T47D (cell line): ENCODE measurements around the gene TIMM22.
"Not testable (repeated sequence)": the region's sequence is repeated elsewhere in the genome, so short reads cannot be mapped to it uniquely, and the experiment has no call there.

ENCODE experiments used
- DNase-seq, 2 experiments: peaks; one replicate each; pipeline versions ENCODE4 v3.0.0 to v3.0.0-alpha.2; 2011 to 2012; ENCODE audit warnings: low read depth in 1 of 2, low spot score in 1 of 2
- JUND ChIP-seq: IDR thresholded peaks from 2 replicates; pipeline ENCODE4 v1.6.1; 2012; ENCODE audit warnings: low read depth
- in situ Hi-C: cut with HindIII; loops from 2 replicates; pipeline ENCODE4 v1.10.0; 2016; ENCODE audit warnings: low sequenced_read_pairs, low pct_unique_long_range_greater_than_20kb

TIMM22 gene

GRCh38 chr17:962670-963069 is 34.3 kb upstream of the TIMM22 start:
- in situ Hi-C loops: no loop called here
- TF ChIP-seq JUND: no peak
- no peak for DNase-seq

GRCh38 chr17:964876-965275 is 32.1 kb upstream of the TIMM22 start:
- no peak for DNase-seq
- no peak for TF ChIP-seq JUND
- in situ Hi-C loops: no loop called here

- no peak for DNase-seq
- in situ Hi-C loops: no loop called here
- no peak for TF ChIP-seq JUND
Measured at GRCh38 chr17:965311-965989, 31.5 kb upstream of the TIMM22 start.

GRCh38 chr17:967122-967521 is 29.8 kb upstream of the TIMM22 start:
- no peak for DNase-seq
- in situ Hi-C loops: no loop called here
- no peak for TF ChIP-seq JUND

- TF ChIP-seq JUND: no peak
- DNase-seq: no peak
- in situ Hi-C loops: no loop called here
Measured at GRCh38 chr17:968812-969730, 27.9 kb upstream of the TIMM22 start.

- DNase-seq: no peak
- in situ Hi-C loops: no loop called here
- TF ChIP-seq JUND: no peak
Measured at GRCh38 chr17:969811-970355, 27.0 kb upstream of the TIMM22 start.

GRCh38 chr17:970364-970763 is 26.6 kb upstream of the TIMM22 start:
- DNase-seq: no peak
- in situ Hi-C loops: no loop called here
- no peak for TF ChIP-seq JUND

GRCh38 chr17:971861-972260 is 25.1 kb upstream of the TIMM22 start:
- in situ Hi-C loops, DNase-seq: not testable (repeated sequence)

GRCh38 chr17:973053-973452 is 23.9 kb upstream of the TIMM22 start:
- in situ Hi-C loops: no loop called here

GRCh38 chr17:974778-975177 is 22.2 kb upstream of the TIMM22 start:
- in situ Hi-C loops: not testable (repeated sequence)

More at GRCh38 chr17:973053-973452, 23.9 kb upstream of the TIMM22 start:
- TF ChIP-seq JUND: no peak
- DNase-seq: peak in 1 of 2 experiments; percentile 68

GRCh38 chr17:975371-975915 is 21.5 kb upstream of the TIMM22 start:
- in situ Hi-C loops: no loop called here
- DNase-seq: no peak
- TF ChIP-seq JUND: no peak

More at GRCh38 chr17:974778-975177, 22.2 kb upstream of the TIMM22 start:
- not testable (repeated sequence) for DNase-seq

- no peak for DNase-seq
- in situ Hi-C loops: no loop called here
- TF ChIP-seq JUND: no peak
Measured at GRCh38 chr17:976312-976711, 20.6 kb upstream of the TIMM22 start.

- in situ Hi-C loops: no loop called here
- no peak for DNase-seq
- no peak for TF ChIP-seq JUND
Measured at GRCh38 chr17:977166-977565, 19.8 kb upstream of the TIMM22 start.
